ENCODE measurements around the gene SCLT1. TPM values are rescaled to one million over a fixed set of nuclear protein-coding genes. Genes with fewer than 3 reads are reported as not detected.
A peak's percentile ranks its signal among the peaks of the same experiment; 100 is the strongest.

The SCLT1 gene
- polyA plus RNA-seq, 3 donors, result 14.8 to 20.1 (median 17.9) TPM

DNA sequence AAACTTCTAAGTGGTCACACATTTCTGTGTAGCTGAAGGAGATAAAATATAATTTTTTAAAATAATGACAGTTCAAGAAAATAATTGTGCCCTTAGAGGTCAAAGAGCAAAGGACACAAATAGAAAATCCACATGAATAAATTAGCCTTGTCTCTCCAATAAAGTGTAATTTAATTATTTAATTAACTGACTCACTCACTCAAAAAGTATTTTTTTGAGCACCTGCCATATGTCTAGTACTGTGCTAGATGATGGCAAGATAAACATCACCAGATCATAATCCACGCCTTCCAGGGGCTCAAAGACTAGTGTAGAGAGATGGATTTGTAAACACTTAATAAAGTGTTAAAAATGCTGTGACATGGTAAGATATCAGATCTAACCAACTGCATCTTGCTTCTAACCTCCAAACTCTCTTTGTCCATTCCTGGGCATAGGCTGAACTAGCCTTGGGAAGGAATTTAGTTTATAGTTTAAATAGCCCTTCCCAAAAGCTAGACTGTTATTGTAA lies 112.5 kb downstream of the SCLT1 start:
- Histone ChIP-seq H3K9ac (ENCODE audit: insufficient read depth, low read length, poor library complexity, severe bottlenecking) (no peak overlapping the region), H3K27me3 (ENCODE audit: control insufficient read depth in 2 of 2, insufficient read depth in 2 of 2, low read length in 2 of 2) (no peaks in the 10 kb centered on the region), H3K79me2 (ENCODE audit: insufficient read depth, low read length) (no peaks in the 10 kb centered on the region), H3K4me1 (ENCODE audit: control insufficient read depth in 1 of 2, insufficient read depth in 2 of 2, low read length in 2 of 2) (no peaks in the 10 kb centered on the region), H2AFZ (ENCODE audit: insufficient read depth, low read depth, low read length, poor library complexity, severe bottlenecking) (no peak overlapping the region), H3K27ac (ENCODE audit: low read depth in 1 of 2, low read length in 2 of 2) (peak overlapping the region in 1 of 2 donors; percentile 43), H4K20me1 (ENCODE audit: insufficient read depth, low read length) (no peaks in the 10 kb centered on the region), H3K36me3 (replicated peaks in 1 of 2; ENCODE audit: control insufficient read depth in 1 of 2, insufficient read depth in 2 of 2, low read length in 2 of 2) (peaks cover 11 to 62% of the 10 kb centered on the region in 2 donors), H3K9me3 (replicated peaks in 1 of 2; ENCODE audit: control insufficient read depth in 1 of 2, insufficient read depth in 1 of 2, low read length in 2 of 2) (no peaks in the 10 kb centered on the region), H3K4me3 (replicated peaks in 1 of 3; ENCODE audit: low read depth in 2 of 3, low read length in 3 of 3) (no peak overlapping the region), H3K4me2 (replicated peaks; ENCODE audit: extremely low read depth, low read length, poor library complexity, severe bottlenecking) (no peak overlapping the region)
- Mint-ChIP-seq H3K4me1 (no peaks in the 10 kb centered on the region), H3K4me3 (no peak overlapping the region), H3K36me3 (peaks cover 35 to 37% of the 10 kb centered on the region in 2 donors), H3K9me3 (peaks cover 0 to 4% (median 0%) of the 10 kb centered on the region in 7 donors), H3K27ac (no peak overlapping the region), H3K27me3 (ENCODE audit: low read depth in 3 of 3) (no peaks in the 10 kb centered on the region)
- no peak for DNase-seq
- no CpG with 5 or more reads among the region's 1 CpG for WGBS (ENCODE audit: insufficient coverage)
- intact Hi-C loops (cut with micrococcal nuclease), result no loop called here
- TF ChIP-seq CTCF (IDR thresholded peaks at IDR 0.05), result no peak

GRCh38 chr4:128979934-128980333 lies 113.4 kb downstream of the SCLT1 start:
- intact Hi-C loops (cut with micrococcal nuclease), result no loop called here
- no peak overlapping the region for H3K9ac ChIP-seq (ENCODE audit: insufficient read depth, low read length, poor library complexity, severe bottlenecking)

More at GRCh38 chr4:128979934-128980333, 113.4 kb downstream of the SCLT1 start:
- H3K27me3 ChIP-seq (ENCODE audit: control insufficient read depth in 2 of 2, insufficient read depth in 2 of 2, low read length in 2 of 2), result no peaks in the 10 kb centered on the region
- no peaks in the 10 kb centered on the region for H4K20me1 ChIP-seq (ENCODE audit: insufficient read depth, low read length)
- peak overlapping the region in 1 of 2 donors; percentile 40 for H3K27ac ChIP-seq (ENCODE audit: low read depth in 1 of 2, low read length in 2 of 2)
- no peak overlapping the region for H3K4me3 Mint-ChIP-seq
- H2AFZ ChIP-seq (ENCODE audit: insufficient read depth, low read depth, low read length, poor library complexity, severe bottlenecking), result no peak overlapping the region
- H3K4me3 ChIP-seq (replicated peaks in 1 of 3; ENCODE audit: low read depth in 2 of 3, low read length in 3 of 3), result no peak overlapping the region
- H3K36me3 Mint-ChIP-seq, result peaks cover 32 to 33% of the 10 kb centered on the region in 2 donors
- no peak overlapping the region for H3K27ac Mint-ChIP-seq
- H3K9me3 ChIP-seq (replicated peaks in 1 of 2; ENCODE audit: control insufficient read depth in 1 of 2, insufficient read depth in 1 of 2, low read length in 2 of 2), result no peaks in the 10 kb centered on the region
- no peak for TF ChIP-seq CTCF (IDR thresholded peaks at IDR 0.05)
- DNase-seq, result no peak
- H3K4me1 ChIP-seq (ENCODE audit: control insufficient read depth in 1 of 2, insufficient read depth in 2 of 2, low read length in 2 of 2), result no peaks in the 10 kb centered on the region
- no peak overlapping the region for H3K4me2 ChIP-seq (replicated peaks; ENCODE audit: extremely low read depth, low read length, poor library complexity, severe bottlenecking)
- H3K27me3 Mint-ChIP-seq (ENCODE audit: low read depth in 3 of 3), result no peaks in the 10 kb centered on the region
- no peaks in the 10 kb centered on the region for H3K4me1 Mint-ChIP-seq
- H3K36me3 ChIP-seq (replicated peaks in 1 of 2; ENCODE audit: control insufficient read depth in 1 of 2, insufficient read depth in 2 of 2, low read length in 2 of 2), result peaks cover 12 to 63% of the 10 kb centered on the region in 2 donors
- peaks cover 0 to 4% (median 0%) of the 10 kb centered on the region in 7 donors for H3K9me3 Mint-ChIP-seq
- H3K79me2 ChIP-seq (ENCODE audit: insufficient read depth, low read length), result no peaks in the 10 kb centered on the region
